NOMO-1 (cell line): ENCODE data around the gene CYP2W1.

Experiments used
- DNase-seq, 2 experiments: peaks; one replicate each; lab custom pipeline; 2025; ENCODE audit not compliant: unreplicated experiment in 2 of 2; lab: John Stamatoyannopoulos, UW

CYP2W1 gene

DNA sequence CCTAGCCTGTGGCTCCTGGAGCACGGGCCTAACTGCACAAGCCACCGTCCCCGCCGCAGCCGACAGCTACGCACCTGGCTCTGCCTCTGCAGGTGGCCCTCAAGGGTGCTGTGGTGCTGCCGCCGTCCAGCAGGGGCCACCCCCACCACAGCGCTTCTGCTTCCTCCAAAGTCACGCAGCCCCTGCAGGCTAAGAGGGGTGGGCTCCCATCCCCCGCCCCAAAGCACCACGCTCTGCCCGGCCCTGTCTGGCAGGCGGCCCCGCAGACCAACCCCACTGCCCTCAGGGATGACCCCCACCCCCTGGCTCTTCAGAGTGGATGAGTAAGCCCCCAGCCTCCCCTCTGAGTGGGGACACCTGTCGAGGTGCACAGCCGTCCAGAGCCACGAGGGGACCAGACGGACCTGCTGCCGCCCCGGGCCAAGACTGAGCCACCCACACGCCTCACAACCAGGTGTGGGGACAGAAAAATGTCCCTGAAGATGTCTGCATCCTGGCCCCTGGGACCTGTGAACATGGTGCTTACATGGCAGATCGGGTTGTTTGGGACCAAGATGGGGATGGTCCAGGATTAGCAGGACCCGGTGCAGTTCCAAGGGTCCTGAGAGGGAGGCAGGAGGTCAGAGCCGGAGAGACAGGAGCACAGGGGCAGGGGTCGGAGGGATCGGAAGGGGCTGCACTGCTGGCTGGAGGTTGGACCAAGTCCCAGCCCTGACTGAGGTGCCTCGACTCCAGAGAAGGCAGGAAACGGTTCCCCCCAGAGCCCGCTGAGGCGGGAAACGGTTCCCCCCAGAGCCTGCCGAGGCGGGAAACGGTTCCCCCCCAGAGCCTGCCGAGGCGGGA lies 19.5 kb upstream of the CYP2W1 start:
- no peak for DNase-seq

- peak; percentile 75 to 81 for DNase-seq
Measured at GRCh38 chr7:964401-965231, 18.4 kb upstream of the CYP2W1 start.

- DNase-seq, result no peak
Measured at GRCh38 chr7:966291-967069, 16.5 kb upstream of the CYP2W1 start.

- no peak for DNase-seq
Measured at GRCh38 chr7:967361-968082, 15.5 kb upstream of the CYP2W1 start.

- DNase-seq, result no peak
Measured at GRCh38 chr7:968205-969105, 14.5 kb upstream of the CYP2W1 start.

- DNase-seq, result no peak
Measured at GRCh38 chr7:969403-969802, 13.6 kb upstream of the CYP2W1 start.

GRCh38 chr7:970744-971143 lies 12.2 kb upstream of the CYP2W1 start:
- no peak for DNase-seq

DNA sequence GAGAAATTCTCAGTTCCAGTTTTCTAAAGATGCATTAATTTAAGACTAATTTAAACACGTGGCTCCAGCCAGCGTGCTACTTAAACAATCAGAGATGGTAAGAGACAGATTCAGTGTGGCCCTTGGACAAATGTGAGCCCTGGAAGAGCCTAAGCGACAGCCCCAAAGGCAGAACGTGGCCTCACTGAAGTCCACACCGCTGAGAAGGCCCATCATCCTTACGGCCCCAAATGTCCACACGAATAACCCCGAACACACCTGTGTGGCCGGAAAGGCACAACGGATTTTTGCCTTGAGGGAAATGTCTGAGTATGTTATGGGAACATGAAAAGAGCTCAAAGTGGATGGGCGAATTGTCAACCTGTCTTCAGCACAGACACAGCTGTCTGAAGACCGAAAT lies 10.9 kb upstream of the CYP2W1 start:
- no peak for DNase-seq

GRCh38 chr7:972676-973309 lies 10.2 kb upstream of the CYP2W1 start:
- DNase-seq, result no peak

GRCh38 chr7:973312-973711 lies 9.7 kb upstream of the CYP2W1 start:
- no peak for DNase-seq

GRCh38 chr7:974172-974571 lies 8.8 kb upstream of the CYP2W1 start:
- peak in 1 of 2 experiments; percentile 36 for DNase-seq

GRCh38 chr7:974820-975681 lies 7.9 kb upstream of the CYP2W1 start, which contains the start of gene COX19:
COX19 (minus strand) TSS chr7:975549; CDS start chr7:975509, 40 bp downstream.
- peak; percentile 65 to 83 for DNase-seq

- no peak for DNase-seq
Measured at GRCh38 chr7:975702-976473, 7.1 kb upstream of the CYP2W1 start.

DNA sequence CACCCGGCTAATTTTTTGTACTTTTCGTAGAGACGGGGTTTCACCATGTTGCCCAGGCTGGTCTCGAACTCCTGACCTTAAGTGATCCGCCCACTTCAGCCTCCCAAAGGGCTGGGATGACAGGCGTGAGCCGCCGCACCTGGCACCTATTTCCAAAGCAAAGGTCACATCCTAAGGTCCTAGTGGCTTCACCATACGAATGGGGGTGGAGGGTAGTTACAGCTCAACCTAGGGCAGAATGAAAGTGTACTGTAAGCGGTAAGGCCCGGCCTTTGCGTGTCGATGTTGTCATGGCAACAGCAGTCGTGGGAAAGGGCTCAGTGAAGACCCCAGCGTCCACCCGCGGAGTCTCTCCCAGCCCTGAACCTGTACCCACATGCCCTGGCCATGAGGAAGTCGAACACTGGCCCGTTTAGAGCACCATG lies 6.1 kb upstream of the CYP2W1 start:
- no peak for DNase-seq

DNA sequence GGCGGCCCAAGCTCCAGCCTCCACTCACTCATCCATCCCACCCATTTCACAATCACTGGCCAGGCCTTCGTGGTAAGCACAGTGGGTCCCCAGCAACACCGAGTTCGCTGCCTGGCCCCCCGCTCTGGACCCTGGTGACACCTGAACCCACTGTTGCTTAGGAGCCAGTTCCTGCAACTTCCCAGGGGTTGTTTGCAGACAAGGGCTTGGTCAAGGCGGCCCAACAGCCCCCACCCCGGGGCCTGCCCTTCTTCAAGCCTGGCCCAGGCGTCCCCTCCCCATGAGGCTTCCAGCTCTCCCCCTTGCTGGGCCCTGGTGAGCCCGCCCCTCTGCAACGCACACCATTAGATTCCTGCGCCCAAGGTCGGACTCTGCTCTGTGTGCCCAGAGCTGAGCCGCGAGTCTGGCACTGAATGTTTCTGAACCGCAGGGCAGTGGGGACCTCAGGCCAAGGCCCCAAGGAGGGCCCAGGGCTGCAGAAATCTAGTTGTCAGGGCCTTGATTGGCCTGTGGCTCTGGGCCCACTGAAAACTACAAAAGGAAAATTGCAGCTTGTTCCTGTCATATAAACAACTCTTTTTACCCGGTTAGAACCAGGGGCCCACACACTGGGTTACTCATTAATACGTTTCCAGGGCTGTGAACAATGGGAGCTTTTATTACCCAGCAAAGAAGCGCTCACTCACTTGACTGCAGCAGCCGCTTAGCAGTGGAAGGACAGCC lies 5.5 kb upstream of the CYP2W1 start:
- DNase-seq, result no peak

DNA sequence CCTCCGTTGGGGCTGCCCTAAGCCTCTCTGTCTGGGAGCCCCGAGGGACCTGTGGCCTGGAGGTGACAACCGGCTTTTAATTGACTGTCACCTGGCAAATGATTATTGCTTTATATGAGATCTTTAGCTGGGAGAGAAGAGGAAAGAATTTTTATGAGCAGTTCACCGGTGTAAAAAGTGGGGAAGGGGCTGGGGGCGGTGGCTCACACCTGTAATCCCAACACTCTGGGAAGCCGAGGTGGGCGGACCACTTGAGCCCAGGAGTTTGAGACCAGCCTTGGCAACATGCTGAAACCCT lies 5.0 kb upstream of the CYP2W1 start:
- DNase-seq, result no peak
